Suprapubic skin (tissue), 4 donors: ENCODE measurements around the gene REXO1.
A peak's percentile ranks its signal among the peaks of the same experiment; 100 is the strongest.

ENCODE experiments used
- CTCF ChIP-seq, 2 donors: fragments of 200-600 bp in 1 of 2; fragments of 450-650 bp in 1 of 2; sonication (generic) in 1 of 2; IDR thresholded peaks; one replicate each; pipeline ENCODE4 v1.5.1; 2016 to 2019; ENCODE audit warnings: antibody characterized with exemption in 2 of 2, mild to moderate bottlenecking in 1 of 2, moderate library complexity in 1 of 2
- EP300 ChIP-seq: sonication (generic); formaldehyde crosslinking; IDR thresholded peaks from one replicate; pipeline ENCODE4 v1.6.1; 2017; ENCODE audit warnings: antibody characterized with exemption
- POLR2AphosphoS5 ChIP-seq, 3 donors: sonication (generic); formaldehyde crosslinking; IDR thresholded peaks; one replicate each; pipeline ENCODE4 v1.6.1; 2017; ENCODE audit warnings: antibody characterized with exemption in 3 of 3

GRCh38 chr19:1812426-1813191, 35.7 kb downstream of the REXO1 start:
- TF ChIP-seq CTCF (IDR thresholded peaks at IDR 0.05) (peak in 1 of 2 donors; percentile 40), POLR2AphosphoS5 (IDR thresholded peaks at IDR 0.05) (no peak), EP300 (no peak)
